ENCODE results near the gene GATAD2A. TPM values are rescaled to one million over a fixed set of nuclear protein-coding genes. Genes with fewer than 3 reads are reported as not detected.

Gene GATAD2A
- total and polyA plus RNA-seq, 4 donors, result 7.1 to 23.7 (median 18.2) TPM

GRCh38 chr19:19387108-19387507, 18.4 kb upstream of the GATAD2A start:
- 77% methylated on average over 5 of the region's 5 CpGs for WGBS
- Histone ChIP-seq H3K27ac (ENCODE audit: low read depth in 1 of 2, low read length in 2 of 2) (no peak overlapping the region), H3K9me3 (ENCODE audit: control insufficient read depth in 4 of 4, low read length in 3 of 4) (no peaks in the 10 kb centered on the region), H3K4me3 (ENCODE audit: low read depth in 1 of 3, low read length in 3 of 3) (peak overlapping the region in 1 of 3 donors; percentile 94), H3K27me3 (ENCODE audit: control insufficient read depth in 4 of 4, insufficient read depth in 4 of 4, low read length in 3 of 4) (no peaks in the 10 kb centered on the region), H3K36me3 (ENCODE audit: control insufficient read depth in 4 of 4, insufficient read depth in 3 of 4, low read depth in 1 of 4, low read length in 3 of 4) (no peaks in the 10 kb centered on the region), H3K9ac (ENCODE audit: low read depth in 1 of 2, low read length in 2 of 2) (peak overlapping the region in 1 of 2 donors; percentile 39), H3K4me1 (ENCODE audit: control insufficient read depth in 4 of 4, insufficient read depth in 4 of 4, low read length in 3 of 4) (peaks cover 5 to 25% (median 22%) of the 10 kb centered on the region in 4 donors)
- no peak for TF ChIP-seq RAD21 (IDR thresholded peaks at IDR 0.05)
- no peak for TF ChIP-seq FOXA1 (IDR thresholded peaks at IDR 0.05)
- TF ChIP-seq REST (IDR thresholded peaks at IDR 0.05), result no peak
- TF ChIP-seq HNF4G (IDR thresholded peaks at IDR 0.05), result no peak
- TF ChIP-seq FOXA2 (IDR thresholded peaks at IDR 0.05), result no peak
- TF ChIP-seq, protein P1, sequence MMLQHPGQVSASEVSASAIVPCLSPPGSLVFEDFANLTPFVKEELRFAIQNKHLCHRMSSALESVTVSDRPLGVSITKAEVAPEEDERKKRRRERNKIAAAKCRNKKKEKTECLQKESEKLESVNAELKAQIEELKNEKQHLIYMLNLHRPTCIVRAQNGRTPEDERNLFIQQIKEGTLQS (IDR thresholded peaks at IDR 0.05), result no peak
- TF ChIP-seq, protein P2, sequence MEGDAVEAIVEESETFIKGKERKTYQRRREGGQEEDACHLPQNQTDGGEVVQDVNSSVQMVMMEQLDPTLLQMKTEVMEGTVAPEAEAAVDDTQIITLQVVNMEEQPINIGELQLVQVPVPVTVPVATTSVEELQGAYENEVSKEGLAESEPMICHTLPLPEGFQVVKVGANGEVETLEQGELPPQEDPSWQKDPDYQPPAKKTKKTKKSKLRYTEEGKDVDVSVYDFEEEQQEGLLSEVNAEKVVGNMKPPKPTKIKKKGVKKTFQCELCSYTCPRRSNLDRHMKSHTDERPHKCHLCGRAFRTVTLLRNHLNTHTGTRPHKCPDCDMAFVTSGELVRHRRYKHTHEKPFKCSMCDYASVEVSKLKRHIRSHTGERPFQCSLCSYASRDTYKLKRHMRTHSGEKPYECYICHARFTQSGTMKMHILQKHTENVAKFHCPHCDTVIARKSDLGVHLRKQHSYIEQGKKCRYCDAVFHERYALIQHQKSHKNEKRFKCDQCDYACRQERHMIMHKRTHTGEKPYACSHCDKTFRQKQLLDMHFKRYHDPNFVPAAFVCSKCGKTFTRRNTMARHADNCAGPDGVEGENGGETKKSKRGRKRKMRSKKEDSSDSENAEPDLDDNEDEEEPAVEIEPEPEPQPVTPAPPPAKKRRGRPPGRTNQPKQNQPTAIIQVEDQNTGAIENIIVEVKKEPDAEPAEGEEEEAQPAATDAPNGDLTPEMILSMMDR (IDR thresholded peaks at IDR 0.05; ENCODE audit: low read depth, low read length, missing input control), result no peak
- no peak for TF ChIP-seq MAX (IDR thresholded peaks at IDR 0.05)
- no peak for TF ChIP-seq GABPA (IDR thresholded peaks at IDR 0.05 in 1 of 2, conservative IDR thresholded peaks at IDR 0.05 in 1 of 2)
- TF ChIP-seq YY1 (IDR thresholded peaks at IDR 0.05), result no peak
- no peak for TF ChIP-seq HNF4A (conservative IDR thresholded peaks at IDR 0.05)
- no peak for TF ChIP-seq ZBTB33 (IDR thresholded peaks at IDR 0.05)
- TF ChIP-seq SP1 (IDR thresholded peaks at IDR 0.05), result no peak
- no peak for TF ChIP-seq RXRA (IDR thresholded peaks at IDR 0.05)
- TF ChIP-seq NR2F2 (IDR thresholded peaks at IDR 0.05), result no peak
- TF ChIP-seq EGR1 (IDR thresholded peaks at IDR 0.05; ENCODE audit: low read depth in 2 of 2), result no peak
- DNase-seq (ENCODE audit: low spot score), result no peak
